ENCODE measurements around the gene FHIT. TPM values are rescaled to one million over a fixed set of nuclear protein-coding genes. Genes with fewer than 3 reads are reported as not detected.

Gene FHIT
- total and polyA plus RNA-seq, 4 donors = 2.1 to 14.7 (median 6.6) TPM

- TF ChIP-seq CTCF (IDR thresholded peaks at IDR 0.05; ENCODE audit: low read depth, low read length, missing input control) = no peak
These were observed 48.2 kb upstream of the FHIT start (continued) for GRCh38 chr3:61299343-61300005.

- Histone ChIP-seq H3K4me1 (ENCODE audit: control insufficient read depth in 4 of 4, insufficient read depth in 4 of 4, low read length in 3 of 4) (no peaks in the 10 kb centered on the region), H3K27me3 (ENCODE audit: control insufficient read depth in 4 of 4, insufficient read depth in 4 of 4, low read length in 3 of 4) (no peaks in the 10 kb centered on the region), H3K9ac (ENCODE audit: low read depth in 1 of 2, low read length in 2 of 2) (no peak overlapping the region), H3K27ac (ENCODE audit: low read depth in 1 of 2, low read length in 2 of 2) (no peak overlapping the region), H3K4me3 (ENCODE audit: low read depth in 1 of 3, low read length in 3 of 3) (no peak overlapping the region), H3K36me3 (ENCODE audit: control insufficient read depth in 4 of 4, insufficient read depth in 3 of 4, low read depth in 1 of 4, low read length in 3 of 4) (no peaks in the 10 kb centered on the region), H3K9me3 (ENCODE audit: control insufficient read depth in 4 of 4, low read length in 3 of 4) (no peaks in the 10 kb centered on the region)
- no peak for TF ChIP-seq EGR1 (IDR thresholded peaks at IDR 0.05; ENCODE audit: low read depth in 2 of 2)
- no peak for TF ChIP-seq FOXA1 (IDR thresholded peaks at IDR 0.05)
- no peak for TF ChIP-seq JUND (IDR thresholded peaks at IDR 0.05)
- no peak for TF ChIP-seq CTCF (IDR thresholded peaks at IDR 0.05; ENCODE audit: low read depth, low read length, missing input control)
- no peak for TF ChIP-seq FOXA2 (IDR thresholded peaks at IDR 0.05)
- WGBS = 72% methylated on average over 1 of the region's 1 CpG
- no peak for DNase-seq (ENCODE audit: low spot score)
These were observed 46.6 kb upstream of the FHIT start for GRCh38 chr3:61297821-61298220.

GRCh38 chr3:61288446-61288845, 37.2 kb upstream of the FHIT start:
- TF ChIP-seq EGR1 (IDR thresholded peaks at IDR 0.05; ENCODE audit: low read depth in 2 of 2) (no peak), GABPA (IDR thresholded peaks at IDR 0.05 in 1 of 2, conservative IDR thresholded peaks at IDR 0.05 in 1 of 2) (no peak), RAD21 (IDR thresholded peaks at IDR 0.05) (no peak), TAF1 (conservative IDR thresholded peaks at IDR 0.05) (no peak), NR2F2 (IDR thresholded peaks at IDR 0.05) (no peak), RXRA (IDR thresholded peaks at IDR 0.05) (no peak), HNF4A (conservative IDR thresholded peaks at IDR 0.05) (no peak), FOXA1 (IDR thresholded peaks at IDR 0.05) (no peak)
- DNase-seq (ENCODE audit: low spot score) = no peak
- H3K4me3 ChIP-seq (ENCODE audit: low read depth in 1 of 3, low read length in 3 of 3) = no peak overlapping the region
- WGBS = 92% methylated on average over 5 of the region's 5 CpGs
- H3K9me3 ChIP-seq (ENCODE audit: control insufficient read depth in 4 of 4, low read length in 3 of 4) = no peaks in the 10 kb centered on the region
- H3K27me3 ChIP-seq (ENCODE audit: control insufficient read depth in 4 of 4, insufficient read depth in 4 of 4, low read length in 3 of 4) = no peaks in the 10 kb centered on the region
- H3K4me1 ChIP-seq (ENCODE audit: control insufficient read depth in 4 of 4, insufficient read depth in 4 of 4, low read length in 3 of 4) = no peaks in the 10 kb centered on the region
- no peak overlapping the region for H3K9ac ChIP-seq (ENCODE audit: low read depth in 1 of 2, low read length in 2 of 2)
- H3K27ac ChIP-seq (ENCODE audit: low read depth in 1 of 2, low read length in 2 of 2) = no peak overlapping the region
- peaks cover 0 to 1% (median 0%) of the 10 kb centered on the region in 4 donors for H3K36me3 ChIP-seq (ENCODE audit: control insufficient read depth in 4 of 4, insufficient read depth in 3 of 4, low read depth in 1 of 4, low read length in 3 of 4)

GRCh38 chr3:61283876-61284275, 32.6 kb upstream of the FHIT start:
- Histone ChIP-seq H3K27me3 (ENCODE audit: control insufficient read depth in 4 of 4, insufficient read depth in 4 of 4, low read length in 3 of 4) (no peaks in the 10 kb centered on the region), H3K4me1 (ENCODE audit: control insufficient read depth in 4 of 4, insufficient read depth in 4 of 4, low read length in 3 of 4) (no peaks in the 10 kb centered on the region)
- no peak for DNase-seq (ENCODE audit: low spot score)
- TF ChIP-seq MAX (IDR thresholded peaks at IDR 0.05) (no peak), YY1 (IDR thresholded peaks at IDR 0.05) (no peak), HNF4G (IDR thresholded peaks at IDR 0.05) (no peak), EGR1 (IDR thresholded peaks at IDR 0.05; ENCODE audit: low read depth in 2 of 2) (no peak), HNF4A (conservative IDR thresholded peaks at IDR 0.05) (no peak), RXRA (IDR thresholded peaks at IDR 0.05) (no peak), RAD21 (IDR thresholded peaks at IDR 0.05) (no peak), REST (IDR thresholded peaks at IDR 0.05) (no peak), FOXA1 (IDR thresholded peaks at IDR 0.05) (no peak), CTCF (IDR thresholded peaks at IDR 0.05; ENCODE audit: low read depth, low read length, missing input control) (no peak)

More at GRCh38 chr3:61283876-61284275, 32.6 kb upstream of the FHIT start:
- Histone ChIP-seq H3K9ac (ENCODE audit: low read depth in 1 of 2, low read length in 2 of 2) (no peak overlapping the region), H3K9me3 (ENCODE audit: control insufficient read depth in 4 of 4, low read length in 3 of 4) (no peaks in the 10 kb centered on the region), H3K4me3 (ENCODE audit: low read depth in 1 of 3, low read length in 3 of 3) (no peak overlapping the region), H3K27ac (ENCODE audit: low read depth in 1 of 2, low read length in 2 of 2) (no peak overlapping the region), H3K36me3 (ENCODE audit: control insufficient read depth in 4 of 4, insufficient read depth in 3 of 4, low read depth in 1 of 4, low read length in 3 of 4) (peaks cover 0 to under 1% (median 0%) of the 10 kb centered on the region in 4 donors)

Measured in liver (tissue), 9 donors.